ENCODE results near the gene MICAL2.
A peak's percentile ranks its signal among the peaks of the same experiment; 100 is the strongest.

- TF ChIP-seq POLR2AphosphoS5 (IDR thresholded peaks at IDR 0.05; ENCODE audit: low read depth, low read length) (no peak), CTCF (IDR thresholded peaks at IDR 0.05 in 2 of 3, conservative IDR thresholded peaks at IDR 0.05 in 1 of 3; ENCODE audit: borderline replicate concordance in 1 of 3, insufficient read depth in 1 of 3, low read depth in 2 of 3, low read length in 2 of 3) (peak; percentile 55 to 82 (median 69)), MAX (IDR thresholded peaks at IDR 0.05) (no peak), SIN3A (IDR thresholded peaks at IDR 0.05; ENCODE audit: low read depth) (no peak), POLR2A (IDR thresholded peaks at IDR 0.05; ENCODE audit: borderline replicate concordance, extremely low read depth, insufficient read depth, insufficient read length) (no peak), EZH2 (IDR thresholded peaks at IDR 0.05) (no peak), EZH2phosphoT487 (IDR thresholded peaks at IDR 0.05; ENCODE audit: borderline replicate concordance) (no peak), SP1 (IDR thresholded peaks at IDR 0.05; ENCODE audit: low read depth) (no peak), JUND (IDR thresholded peaks at IDR 0.05) (no peak)
Observed at GRCh38 chr11:12235947-12236743, 125.8 kb downstream of the MICAL2 start.

Measured in HCT116 (cell line).